GM08714 (cell line): ENCODE data around the gene DDT.
"Not testable (repeated sequence)": the region's sequence is repeated elsewhere in the genome, so short reads cannot be mapped to it uniquely, and the experiment has no call there.

ENCODE experiments used
- H3K4me3 ChIP-seq: fragments of 200-500 bp; sonication (Bioruptor generic); 2 replicates; pipeline ENCODE4 v1.5.1; 2014; ENCODE audit warnings: mild to moderate bottlenecking, low read length, inconsistent platforms
- ZNF274 ChIP-seq: IDR thresholded peaks from 2 replicates; pipeline ENCODE4 v1.6.1; 2012; ENCODE audit warnings: mild to moderate bottlenecking, low read depth, low read length

The DDT gene

GRCh38 chr22:23939017-23939357 is 35.3 kb downstream of the DDT start:
- no peak for TF ChIP-seq ZNF274
- no peak overlapping the region for H3K4me3 ChIP-seq

GRCh38 chr22:23938328-23939016 is 35.8 kb downstream of the DDT start:
- no peak for TF ChIP-seq ZNF274
- no peak overlapping the region for H3K4me3 ChIP-seq

GRCh38 chr22:23926561-23926960 is 47.7 kb downstream of the DDT start:
- H3K4me3 ChIP-seq = no peak overlapping the region
- TF ChIP-seq ZNF274 = no peak

- TF ChIP-seq ZNF274 = no peak
- no peak overlapping the region for H3K4me3 ChIP-seq
Observed at GRCh38 chr22:23925020-23925606, 49.1 kb downstream of the DDT start.

GRCh38 chr22:23922921-23923320 is 51.3 kb downstream of the DDT start:
- no peak overlapping the region for H3K4me3 ChIP-seq
- no peak for TF ChIP-seq ZNF274

GRCh38 chr22:23921586-23922201 is 52.5 kb downstream of the DDT start:
- H3K4me3 ChIP-seq = not testable (repeated sequence)
